ENCODE results near the gene LCE3A. TPM values are rescaled to one million over a fixed set of nuclear protein-coding genes. Genes with fewer than 3 reads are reported as not detected.

LCE3A gene
- total RNA-seq = not detected in 2 replicates

DNA sequence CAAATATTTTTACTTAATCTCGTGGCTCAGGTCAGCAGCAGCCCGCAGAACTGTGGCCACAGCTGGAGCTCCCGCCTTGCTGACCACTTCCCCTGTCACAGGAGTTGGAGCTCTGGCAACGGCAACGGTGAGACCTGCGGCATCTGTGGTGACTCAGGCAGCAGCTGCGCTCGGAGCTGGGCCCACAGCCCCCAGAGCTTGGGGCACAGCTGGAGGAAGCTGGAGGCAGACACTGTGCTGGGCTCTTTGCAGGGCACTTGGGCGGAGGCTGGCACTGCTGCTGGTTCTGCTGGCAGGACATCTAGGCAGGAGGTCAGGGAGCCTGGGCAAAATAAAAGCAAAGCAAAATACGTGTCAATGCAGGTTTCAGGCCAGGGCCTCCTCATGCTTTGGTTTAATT is at the start of gene LCE3A:
TSS of gene LCE3A (minus strand) at position 301 of the 400 bp plus-strand sequence. CDS start at position 301, 0 bp downstream.

GRCh38 chr1:152663098-152663497 is 40.2 kb upstream of the LCE3A start, which contains the start of gene LCE2D:
LCE2D (plus strand) TSS chr1:152663380; CDS start chr1:152664106, 726 bp downstream.

GRCh38 chr1:152613511-152613910 is 9.4 kb downstream of the LCE3A start, which contains the start of gene LCE3B:
LCE3B (plus strand) TSS chr1:152613811; CDS start chr1:152613811, 0 bp downstream.

GRCh38 chr1:152599934-152600333 is 23.0 kb downstream of the LCE3A start, which contains the start of gene LCE3C:
LCE3C (plus strand) TSS chr1:152600234; CDS start chr1:152600732, 498 bp downstream.

GRCh38 chr1:152580433-152580832 is 42.5 kb downstream of the LCE3A start, which contains the start of gene LCE3D:
LCE3D (minus strand) TSS chr1:152580516; CDS start chr1:152579936, 580 bp downstream.

Other genes starting within 250 kb of the LCE3A start
- gene CRNN, start 208.8 kb downstream of the LCE3A start, total RNA-seq = not detected in 2 replicates
- gene LCE5A, start 112.3 kb downstream of the LCE3A start, total RNA-seq = not detected in 2 replicates
- gene CRCT1, start 108.6 kb downstream of the LCE3A start, total RNA-seq = not detected in 2 replicates
- gene LCE3E, start 56.3 kb downstream of the LCE3A start, total RNA-seq = not detected in 2 replicates
- not detected in 2 replicates for gene LCE3D, start 42.6 kb downstream of the LCE3A start, total RNA-seq
- not detected in 2 replicates for gene LCE3C, start 22.9 kb downstream of the LCE3A start, total RNA-seq
- gene LCE3B, start 9.3 kb downstream of the LCE3A start, total RNA-seq = not detected in 2 replicates
- not detected in 2 replicates for gene LCE2D, start 40.3 kb upstream of the LCE3A start, total RNA-seq
- not detected in 2 replicates for gene LCE2C, start 52.2 kb upstream of the LCE3A start, total RNA-seq
- not detected in 2 replicates for gene LCE2B, start 63.0 kb upstream of the LCE3A start, total RNA-seq
- gene LCE2A, start 75.2 kb upstream of the LCE3A start, total RNA-seq = not detected in 2 replicates
- not detected in 2 replicates for gene LCE4A, start 85.1 kb upstream of the LCE3A start, total RNA-seq
- not detected in 2 replicates for gene KPRP, start 134.9 kb upstream of the LCE3A start, total RNA-seq
- not detected in 2 replicates for gene LCE1F, start 152.0 kb upstream of the LCE3A start, total RNA-seq
- 0.42 TPM in 1 of 2 replicates, not detected in the other for gene LCE1E, start 163.2 kb upstream of the LCE3A start, total RNA-seq
- not detected in 2 replicates for gene LCE1D, start 173.6 kb upstream of the LCE3A start, total RNA-seq
- not detected in 2 replicates for gene LCE1C, start 183.5 kb upstream of the LCE3A start, total RNA-seq
- gene LCE1B, start 188.9 kb upstream of the LCE3A start, total RNA-seq = not detected in 2 replicates
- not detected in 2 replicates for gene LCE1A, start 204.4 kb upstream of the LCE3A start, total RNA-seq
- not detected in 2 replicates for gene LCE6A, start 219.8 kb upstream of the LCE3A start, total RNA-seq
- not detected in 2 replicates for gene LCE7A, start 236.9 kb upstream of the LCE3A start, total RNA-seq

All from smooth muscle cell of the umbilical artery (primary cell).